Activated CD4-positive, alpha-beta T cell treated with anti-CD3 and anti-CD28 coated beads for 36 hours (primary cell): ENCODE results near the gene TAGLN2. TPM values are rescaled to one million over a fixed set of nuclear protein-coding genes. Genes with fewer than 3 reads are reported as not detected.
A peak's percentile ranks its signal among the peaks of the same experiment; 100 is the strongest.

Source experiments
- ATAC-seq: fragments of 200-7000 bp; cut with Tn5 transposase; one replicate; pipeline ENCODE4 v1.10.0; 2021; ENCODE audit warnings: mild to moderate bottlenecking, moderate library complexity
- CTCF ChIA-PET: fragments of 350-600 bp; sonication (Branson Sonifier 250); formaldehyde crosslinking; loops from one replicate; lab custom pipeline; 2021; ENCODE audit warnings: antibody characterized with exemption; lab: Charles Lee
- POLR2A ChIA-PET: fragments of 350-600 bp; sonication (Branson Sonifier 250); formaldehyde crosslinking; loops from one replicate; lab custom pipeline; 2021; ENCODE audit warnings: antibody characterized with exemption, inconsistent platforms; lab: Charles Lee
- DNase-seq: peaks from one replicate; pipeline ENCODE4 v3.0.0-alpha.2; 2020
- H3K27ac Mint-ChIP-seq: one replicate; pipeline ENCODE4 v1.8.0; 2021; ENCODE audit warnings: mixed read lengths
- H3K27me3 Mint-ChIP-seq: one replicate; pipeline ENCODE4 v1.8.0; 2021; ENCODE audit warnings: mixed read lengths
- H3K36me3 Mint-ChIP-seq: one replicate; pipeline ENCODE4 v1.8.0; 2021; ENCODE audit warnings: low read depth, mixed read lengths
- H3K4me1 Mint-ChIP-seq: one replicate; pipeline ENCODE4 v1.8.0; 2021; ENCODE audit warnings: mixed read lengths
- H3K4me3 Mint-ChIP-seq: one replicate; pipeline ENCODE4 v1.8.0; 2021; ENCODE audit warnings: mild to moderate bottlenecking, moderate library complexity, mixed read lengths
- H3K9me3 Mint-ChIP-seq: one replicate; pipeline ENCODE4 v1.8.0; 2021; ENCODE audit warnings: low read depth, mixed read lengths
- intact Hi-C, 2 experiments: fragments of 100-400 bp; cut with DNase I in 1 of 2; cut with micrococcal nuclease in 1 of 2; formaldehyde crosslinking; loops; one replicate each; pipeline versions ENCODE4 v1.14.2 to v1.15.1; 2022 to 2024; cut with DNase I, micrococcal nuclease
- total RNA-seq, 2 experiments: library from RNA; stranded (reverse); gene quantifications; one replicate each; pipeline ENCODE4 v1.2.3, GENCODE V29; 2021

TAGLN2 gene
- total RNA-seq, 2 experiments from 2014 or later = 410 to 495 TPM

GRCh38 chr1:159960721-159961381 is 35.5 kb upstream of the TAGLN2 start:
- intact Hi-C loops = no loop called here
- Mint-ChIP-seq H3K9me3 (no peaks in the 10 kb centered on the region), H3K27me3 (peaks cover 9% of the 10 kb centered on the region), H3K36me3 (no peaks in the 10 kb centered on the region), H3K27ac (no peak overlapping the region), H3K4me1 (peaks cover 13% of the 10 kb centered on the region), H3K4me3 (no peak overlapping the region)
- ChIA-PET POLR2A (no interaction called here), CTCF (interaction anchor here (1.5 kb wide), 1 partner anchor 45 kb away, joined by 4 read pairs; no protein-coding TSS in a partner anchor)
- ATAC-seq = no peak
- no peak for DNase-seq

GRCh38 chr1:159959451-159959850 is 34.1 kb upstream of the TAGLN2 start:
- DNase-seq = no peak
- intact Hi-C loops = no loop called here
- ATAC-seq = no peak
- ChIA-PET POLR2A (no interaction called here), CTCF (interaction anchor here (1.4 to 1.5 kb wide), 2 partner anchors 46 to 48 kb away, joined by 4 to 5 read pairs; no protein-coding TSS in a partner anchor)
- Mint-ChIP-seq H3K4me3 (no peak overlapping the region), H3K4me1 (peaks cover 13% of the 10 kb centered on the region), H3K36me3 (no peaks in the 10 kb centered on the region), H3K27ac (no peak overlapping the region), H3K27me3 (peaks cover 7% of the 10 kb centered on the region), H3K9me3 (no peaks in the 10 kb centered on the region)

GRCh38 chr1:159958719-159959380 is 33.5 kb upstream of the TAGLN2 start:
- H3K4me3 Mint-ChIP-seq = no peak overlapping the region
- H3K27ac Mint-ChIP-seq = no peak overlapping the region
- intact Hi-C loops = no loop called here
- ChIA-PET POLR2A (no interaction called here), CTCF (interaction anchor here (1.4 kb wide), 1 partner anchor 48 kb away, joined by 5 read pairs; no protein-coding TSS in a partner anchor)
- H3K9me3 Mint-ChIP-seq = no peaks in the 10 kb centered on the region
- peak; percentile 26 for DNase-seq
- H3K27me3 Mint-ChIP-seq = peaks cover 11% of the 10 kb centered on the region
- H3K4me1 Mint-ChIP-seq = peaks cover 13% of the 10 kb centered on the region
- ATAC-seq = peak; percentile 82
- H3K36me3 Mint-ChIP-seq = no peaks in the 10 kb centered on the region

GRCh38 chr1:159957824-159958268 is 32.5 kb upstream of the TAGLN2 start:
- ATAC-seq = no peak
- ChIA-PET POLR2A (interaction anchor here (0.6 kb wide), 1 partner anchor 420 kb away, joined by 3 read pairs; no protein-coding TSS in a partner anchor), CTCF (interaction anchor here (0.7 to 1.4 kb wide), 4 partner anchors 9 to 121 kb away, joined by 3 to 5 read pairs (median 3); no protein-coding TSS in a partner anchor)
- intact Hi-C loops = no loop called here
- Mint-ChIP-seq H3K27ac (no peak overlapping the region), H3K4me1 (peaks cover 13% of the 10 kb centered on the region), H3K4me3 (no peak overlapping the region), H3K9me3 (no peaks in the 10 kb centered on the region), H3K36me3 (no peaks in the 10 kb centered on the region), H3K27me3 (peaks cover 13% of the 10 kb centered on the region)
- DNase-seq = no peak

GRCh38 chr1:159955456-159955855 is 30.1 kb upstream of the TAGLN2 start:
- ATAC-seq (no peak), DNase-seq (no peak)
- intact Hi-C loops = no loop called here
- Mint-ChIP-seq H3K9me3 (no peaks in the 10 kb centered on the region), H3K4me3 (no peak overlapping the region), H3K36me3 (no peaks in the 10 kb centered on the region), H3K4me1 (peaks cover 13% of the 10 kb centered on the region), H3K27me3 (peaks cover 21% of the 10 kb centered on the region), H3K27ac (no peak overlapping the region)
- ChIA-PET CTCF (interaction anchor here (0.7 to 1.7 kb wide), 4 partner anchors 17 to 52 kb away, joined by 3 to 8 read pairs (median 6); no protein-coding TSS in a partner anchor), POLR2A (interaction anchor here (0.6 kb wide), 1 partner anchor 150 kb away, joined by 3 read pairs; no protein-coding TSS in a partner anchor)

DNA sequence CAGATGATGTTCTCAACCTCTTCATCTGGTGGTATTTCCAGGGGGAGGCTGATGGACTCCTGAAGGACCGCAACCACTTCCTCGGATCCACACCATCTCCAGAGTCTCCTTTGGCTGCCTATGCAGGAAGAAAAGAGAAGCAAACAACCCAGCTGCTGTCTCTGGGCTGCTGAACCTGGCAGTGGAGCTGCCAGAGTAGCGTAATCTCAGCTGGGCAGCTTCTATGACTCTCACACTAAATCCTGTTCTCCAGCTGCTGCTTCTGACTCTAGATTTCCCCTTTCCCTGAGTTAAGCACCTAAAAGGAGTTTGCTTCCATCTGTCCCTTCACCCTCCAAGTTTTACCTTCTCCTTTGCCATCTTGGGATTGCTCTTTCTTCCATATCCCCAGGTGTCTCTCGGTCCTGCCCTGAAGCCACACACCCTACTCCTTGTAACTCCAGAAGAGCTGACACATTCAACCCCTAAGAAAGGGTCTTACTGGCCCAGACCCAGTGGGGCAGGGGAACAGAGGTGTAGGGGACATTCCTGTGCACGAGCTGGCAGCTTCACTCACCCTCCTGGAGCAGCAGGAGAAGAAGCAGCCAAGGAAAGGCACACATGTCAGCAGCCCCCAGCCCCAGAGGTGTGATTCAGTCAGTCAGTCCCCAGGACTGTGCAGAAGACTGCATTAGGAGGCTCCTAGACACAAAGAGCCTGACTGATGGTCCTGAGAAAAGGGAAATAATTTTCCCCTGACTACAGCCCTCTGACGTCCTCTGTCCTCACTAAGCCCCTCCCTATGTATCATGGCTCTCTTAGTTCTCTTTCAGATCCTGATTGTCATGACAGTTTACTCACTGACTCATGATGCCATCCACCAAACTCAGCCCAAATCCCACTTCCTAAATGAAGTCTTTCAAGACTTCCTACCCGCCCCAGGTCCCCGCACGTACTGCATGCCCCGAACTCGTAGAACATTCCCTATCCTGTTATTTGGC is 28.5 kb upstream of the TAGLN2 start, which contains the start of gene SLAMF9:
Gene SLAMF9, minus strand, starts transcription at position 702 of the 980 bp plus-strand sequence. Its CDS starts 100 bp downstream, at position 602.
- Mint-ChIP-seq H3K4me1 (peaks cover 3% of the 10 kb centered on the region), H3K36me3 (no peaks in the 10 kb centered on the region), H3K27me3 (peaks cover 20% of the 10 kb centered on the region), H3K27ac (no peak within 1 kb of the TSS), H3K4me3 (no peak within 1 kb of the TSS), H3K9me3 (no peaks in the 10 kb centered on the region)
- intact Hi-C loops = no loop called here
- no peak for ATAC-seq
- POLR2A ChIA-PET = interaction anchor here (0.5 kb wide), 1 partner anchor 1316 kb away, joined by 8 read pairs; no protein-coding TSS in a partner anchor
- no peak for DNase-seq
- CTCF ChIA-PET = interaction anchor here (0.6 to 1.5 kb wide), 6 partner anchors 15 to 54 kb away, joined by 3 to 5 read pairs (median 4); no protein-coding TSS in a partner anchor

DNA sequence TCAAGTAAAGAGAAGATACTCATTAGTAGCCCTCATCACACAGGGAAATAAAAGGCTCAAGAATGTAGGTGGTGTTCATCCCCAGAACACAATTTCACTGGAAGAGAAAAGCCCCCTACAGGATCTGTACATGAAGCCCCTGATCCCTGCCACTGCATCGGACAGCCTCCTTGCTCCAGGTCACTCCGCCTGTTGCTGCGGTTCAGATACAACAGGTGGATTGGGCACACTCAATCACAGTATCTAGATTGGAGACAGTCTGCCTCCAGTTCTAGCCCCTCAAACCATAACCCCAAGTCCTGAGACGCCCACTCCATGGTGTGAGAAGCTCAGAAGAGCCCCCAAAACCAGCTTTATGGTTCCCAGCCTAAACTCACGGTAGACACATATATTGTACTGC is 27.6 kb upstream of the TAGLN2 start:
- DNase-seq (no peak), ATAC-seq (no peak)
- ChIA-PET POLR2A (no interaction called here), CTCF (interaction anchor here (0.9 to 1.5 kb wide), 3 partner anchors 15 to 54 kb away, joined by 4 to 7 read pairs (median 5); no protein-coding TSS in a partner anchor)
- Mint-ChIP-seq H3K4me1 (no peaks in the 10 kb centered on the region), H3K27me3 (peaks cover 20% of the 10 kb centered on the region), H3K36me3 (no peaks in the 10 kb centered on the region), H3K9me3 (no peaks in the 10 kb centered on the region), H3K27ac (no peak overlapping the region), H3K4me3 (no peak overlapping the region)
- intact Hi-C loops = no loop called here

DNA sequence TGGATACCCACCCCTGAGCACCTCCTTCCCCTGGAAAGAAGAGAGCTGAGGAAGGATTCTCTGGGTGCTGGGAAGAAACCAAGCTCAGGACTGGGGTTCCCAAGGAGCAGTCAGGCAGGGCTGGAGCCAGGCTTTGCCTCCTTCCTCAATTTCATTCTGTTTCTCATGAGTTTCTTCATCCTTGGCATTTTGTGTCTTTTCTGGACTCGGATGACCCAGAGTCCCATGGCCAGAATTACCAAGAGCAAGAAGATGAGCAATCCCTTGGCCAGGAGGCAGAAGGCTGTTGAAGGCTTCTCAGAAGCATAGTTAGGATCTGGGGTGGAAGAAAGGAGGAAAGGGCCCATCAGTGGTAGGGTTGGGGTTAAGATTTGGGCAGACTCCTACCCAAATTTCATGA is 26.2 kb upstream of the TAGLN2 start:
- ChIA-PET CTCF (interaction anchor here (0.7 to 1.6 kb wide), 3 partner anchors 13 to 55 kb away, joined by 3 to 5 read pairs (median 4); no protein-coding TSS in a partner anchor), POLR2A (no interaction called here)
- Mint-ChIP-seq H3K4me3 (no peak overlapping the region), H3K9me3 (no peaks in the 10 kb centered on the region), H3K27ac (no peak overlapping the region), H3K36me3 (no peaks in the 10 kb centered on the region), H3K27me3 (peaks cover 21% of the 10 kb centered on the region), H3K4me1 (no peaks in the 10 kb centered on the region)
- DNase-seq = no peak
- intact Hi-C loops = no loop called here
- ATAC-seq = no peak

DNA sequence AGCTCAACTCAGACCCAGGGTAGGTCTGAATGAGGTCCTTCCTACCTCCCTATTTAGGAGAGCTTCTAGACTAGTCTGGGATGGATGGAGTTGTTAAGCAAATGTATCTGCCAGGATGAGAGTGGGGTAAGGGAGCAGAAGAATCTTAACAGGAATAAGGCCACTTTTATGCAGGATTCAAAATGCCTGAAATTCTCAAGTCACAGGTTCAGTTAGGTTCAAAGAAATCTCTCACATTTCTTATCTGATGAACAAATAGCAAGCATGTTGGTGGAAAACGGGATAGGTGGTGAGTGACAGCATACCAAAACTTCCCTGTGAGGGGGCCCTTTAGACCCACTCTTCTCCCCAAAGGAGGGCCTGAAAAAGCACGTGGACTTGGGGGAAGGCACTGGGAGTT is 25.7 kb upstream of the TAGLN2 start:
- no peaks in the 10 kb centered on the region for H3K9me3 Mint-ChIP-seq
- H3K4me1 Mint-ChIP-seq = no peaks in the 10 kb centered on the region
- POLR2A ChIA-PET = no interaction called here
- no peak overlapping the region for H3K4me3 Mint-ChIP-seq
- CTCF ChIA-PET = interaction anchor here (0.7 to 1.6 kb wide), 3 partner anchors 12 to 56 kb away, joined by 3 to 5 read pairs (median 4); no protein-coding TSS in a partner anchor
- H3K36me3 Mint-ChIP-seq = no peaks in the 10 kb centered on the region
- intact Hi-C loops = no loop called here
- no peak overlapping the region for H3K27ac Mint-ChIP-seq
- H3K27me3 Mint-ChIP-seq = peaks cover 20% of the 10 kb centered on the region
- ATAC-seq = no peak
- DNase-seq = no peak

GRCh38 chr1:159949981-159950381 is 24.7 kb upstream of the TAGLN2 start:
- Mint-ChIP-seq H3K27ac (no peak overlapping the region), H3K4me1 (peaks cover 4% of the 10 kb centered on the region), H3K9me3 (no peaks in the 10 kb centered on the region), H3K4me3 (no peak overlapping the region), H3K36me3 (no peaks in the 10 kb centered on the region), H3K27me3 (peaks cover 25% of the 10 kb centered on the region)
- ChIA-PET POLR2A (no interaction called here), CTCF (interaction anchor here (4.7 kb wide), 1 partner anchor 58 kb away, joined by 24 read pairs; no protein-coding TSS in a partner anchor)
- intact Hi-C loops = no loop called here
- ATAC-seq = no peak
- DNase-seq = no peak
